GM18526 (cell line): ENCODE measurements around the gene MLC1.

ENCODE experiments used
- POLR2A ChIP-seq: IDR thresholded peaks from 3 replicates; pipeline ENCODE4 v1.6.1; 2011; ENCODE audit not compliant: insufficient read length; ENCODE audit errors: extremely low read depth

The MLC1 gene

GRCh38 chr22:50084614-50085021 is 608 bp downstream of the MLC1 start:
- TF ChIP-seq POLR2A = no peak

GRCh38 chr22:50084080-50084477 is 1.1 kb downstream of the MLC1 start:
- no peak for TF ChIP-seq POLR2A

GRCh38 chr22:50083462-50084079 is 1.7 kb downstream of the MLC1 start:
- TF ChIP-seq POLR2A = no peak

- TF ChIP-seq POLR2A = no peak
These were observed 2.2 kb downstream of the MLC1 start for GRCh38 chr22:50082961-50083461.

GRCh38 chr22:50082197-50082715 is 3.0 kb downstream of the MLC1 start:
- no peak for TF ChIP-seq POLR2A

- TF ChIP-seq POLR2A = no peak
These were observed 3.6 kb downstream of the MLC1 start for GRCh38 chr22:50081426-50082196.

GRCh38 chr22:50080077-50080465 is 5.2 kb downstream of the MLC1 start:
- TF ChIP-seq POLR2A = no peak

- TF ChIP-seq POLR2A = no peak
These were observed 6.5 kb downstream of the MLC1 start for GRCh38 chr22:50078761-50079160.

- TF ChIP-seq POLR2A = no peak
These were observed 7.0 kb downstream of the MLC1 start for GRCh38 chr22:50078246-50078645.

- TF ChIP-seq POLR2A = no peak
These were observed 8.3 kb downstream of the MLC1 start for GRCh38 chr22:50076646-50077535.

- TF ChIP-seq POLR2A = no peak
These were observed 10.4 kb downstream of the MLC1 start for GRCh38 chr22:50074551-50075530.

- no peak for TF ChIP-seq POLR2A
These were observed 11.2 kb downstream of the MLC1 start for GRCh38 chr22:50074056-50074455.

- TF ChIP-seq POLR2A = no peak
These were observed 12.3 kb downstream of the MLC1 start for GRCh38 chr22:50072714-50073538.

- no peak for TF ChIP-seq POLR2A
These were observed 13.1 kb downstream of the MLC1 start for GRCh38 chr22:50072167-50072555.
